ENCODE data around the gene KLRC2.
"Not testable (repeated sequence)": the region's sequence is repeated elsewhere in the genome, so short reads cannot be mapped to it uniquely, and the experiment has no call there.

- TF ChIP-seq CTCF, POLR2A (IDR thresholded peaks at IDR 0.05): not testable (repeated sequence)
Measured at GRCh38 chr12:10472808-10473207, 37.0 kb upstream of the KLRC2 start.

Data from Peyer's patch (tissue), 4 donors.